ENCODE measurements around the gene RRP9. TPM values are rescaled to one million over a fixed set of nuclear protein-coding genes. Genes with fewer than 3 reads are reported as not detected.

The RRP9 gene
- total and polyA plus RNA-seq, 10 of the 15 experiments (the other 5 are each of a cell fraction or from before 2014, with no cell fraction given): 4.7 to 91.5 (median 41.7) TPM

GRCh38 chr3:51967384-51968169 lies 25.9 kb upstream of the RRP9 start, which contains the start of gene PCBP4:
TSS of gene PCBP4 (minus strand) at chr3:51967454. CDS start at chr3:51961240, 6,214 bp downstream.
- no peaks in the 10 kb centered on the region for H3K36me3 ChIP-seq (ENCODE audit: control insufficient read depth in 2 of 2, insufficient read depth in 2 of 2, low read length in 1 of 2)
- peak; percentile 68 for ATAC-seq
- BruUV-seq (replicated peaks): no TSS peak
- H3K4me2 ChIP-seq (ENCODE audit: control insufficient read depth, insufficient read depth): peak within 1 kb of the TSS; percentile 85
- peak within 1 kb of the TSS; percentile 42 for H2AFZ ChIP-seq (ENCODE audit: control insufficient read depth, low read depth, low read length)
- H3K27me3 ChIP-seq (replicated peaks in 1 of 2; ENCODE audit: control insufficient read depth in 2 of 2, insufficient read depth in 2 of 2, low read length in 1 of 2): no peaks in the 10 kb centered on the region; a peak in 1 of 4 replicates
- WGBS (ENCODE audit: insufficient coverage, insufficient replicate concordance, low lambda C conversion rate, missing lambda C conversion rate): under 1% methylated on average over 21 of the region's 90 CpGs
- in situ Hi-C loops (cut with MboI) (no loop called here), intact Hi-C loops (cut with micrococcal nuclease; ENCODE audit: unreplicated experiment) (no loop called here)
- H3K9ac ChIP-seq (ENCODE audit: control insufficient read depth, insufficient read depth, low read length): peak within 1 kb of the TSS; percentile 61; the same call in 1 of the 2 replicates
- no peaks in the 10 kb centered on the region for H4K20me1 ChIP-seq (ENCODE audit: control insufficient read depth, insufficient read depth)
- H3K9me3 ChIP-seq (replicated peaks; ENCODE audit: control insufficient read depth, insufficient read depth, low read length): no peaks in the 10 kb centered on the region
- H3K4me1 ChIP-seq (ENCODE audit: control insufficient read depth, insufficient read depth, low read length): peaks cover 6% of the 10 kb centered on the region; the same call in 1 of the 2 replicates
- ChIA-PET CTCF (interaction anchor here (0.6 to 1.4 kb wide), 3 partner anchors 15 to 26 kb away, joined by 3 to 4 read pairs (median 4); partner anchors contain the start of genes ACY1, PARP3 and RRP9), POLR2A (interaction anchor here (0.7 to 1.0 kb wide), 3 partner anchors 19 to 69 kb away, joined by 3 to 5 read pairs (median 3); no protein-coding TSS in a partner anchor), RAD21 (ENCODE audit: unreplicated experiment) (interaction anchor here (0.9 to 2.1 kb wide), 2 partner anchors 15 to 25 kb away, joined by 4 to 10 read pairs; partner anchors contain the start of genes ACY1 and PARP3), SMC1A (ENCODE audit: uncharacterized antibody, unreplicated experiment) (interaction anchor here (0.6 kb wide), 1 partner anchor 285 kb away, joined by 3 read pairs; no protein-coding TSS in a partner anchor)
- no peak within 1 kb of the TSS for H3K27ac ChIP-seq (ENCODE audit: control insufficient read depth, insufficient read depth)
- no peak for FAIRE-seq
- TF ChIP-seq TAF1 (IDR thresholded peaks at IDR 0.05; ENCODE audit: borderline replicate concordance, low read depth, low read length) (no peak), BACH1 (IDR thresholded peaks at IDR 0.05; ENCODE audit: borderline replicate concordance) (0 out of 2 replicates have a peak, but pooled peaks have one; percentile 22), POLR2A (IDR thresholded peaks at IDR 0.05; ENCODE audit: low read depth, low read length) (peak; percentile 52), CEBPB (IDR thresholded peaks at IDR 0.05; ENCODE audit: borderline replicate concordance in 1 of 2, low read depth in 2 of 2, low read length in 2 of 2) (no peak), REST (IDR thresholded peaks at IDR 0.05; ENCODE audit: low read depth, low read length) (no peak), E4F1 (IDR thresholded peaks at IDR 0.05; ENCODE audit: borderline replicate concordance, partially characterized antibody) (no peak), HDAC6 (IDR thresholded peaks at IDR 0.05; ENCODE audit: unreplicated experiment) (peak; percentile 60)
- TF ChIP-seq, protein P1, sequence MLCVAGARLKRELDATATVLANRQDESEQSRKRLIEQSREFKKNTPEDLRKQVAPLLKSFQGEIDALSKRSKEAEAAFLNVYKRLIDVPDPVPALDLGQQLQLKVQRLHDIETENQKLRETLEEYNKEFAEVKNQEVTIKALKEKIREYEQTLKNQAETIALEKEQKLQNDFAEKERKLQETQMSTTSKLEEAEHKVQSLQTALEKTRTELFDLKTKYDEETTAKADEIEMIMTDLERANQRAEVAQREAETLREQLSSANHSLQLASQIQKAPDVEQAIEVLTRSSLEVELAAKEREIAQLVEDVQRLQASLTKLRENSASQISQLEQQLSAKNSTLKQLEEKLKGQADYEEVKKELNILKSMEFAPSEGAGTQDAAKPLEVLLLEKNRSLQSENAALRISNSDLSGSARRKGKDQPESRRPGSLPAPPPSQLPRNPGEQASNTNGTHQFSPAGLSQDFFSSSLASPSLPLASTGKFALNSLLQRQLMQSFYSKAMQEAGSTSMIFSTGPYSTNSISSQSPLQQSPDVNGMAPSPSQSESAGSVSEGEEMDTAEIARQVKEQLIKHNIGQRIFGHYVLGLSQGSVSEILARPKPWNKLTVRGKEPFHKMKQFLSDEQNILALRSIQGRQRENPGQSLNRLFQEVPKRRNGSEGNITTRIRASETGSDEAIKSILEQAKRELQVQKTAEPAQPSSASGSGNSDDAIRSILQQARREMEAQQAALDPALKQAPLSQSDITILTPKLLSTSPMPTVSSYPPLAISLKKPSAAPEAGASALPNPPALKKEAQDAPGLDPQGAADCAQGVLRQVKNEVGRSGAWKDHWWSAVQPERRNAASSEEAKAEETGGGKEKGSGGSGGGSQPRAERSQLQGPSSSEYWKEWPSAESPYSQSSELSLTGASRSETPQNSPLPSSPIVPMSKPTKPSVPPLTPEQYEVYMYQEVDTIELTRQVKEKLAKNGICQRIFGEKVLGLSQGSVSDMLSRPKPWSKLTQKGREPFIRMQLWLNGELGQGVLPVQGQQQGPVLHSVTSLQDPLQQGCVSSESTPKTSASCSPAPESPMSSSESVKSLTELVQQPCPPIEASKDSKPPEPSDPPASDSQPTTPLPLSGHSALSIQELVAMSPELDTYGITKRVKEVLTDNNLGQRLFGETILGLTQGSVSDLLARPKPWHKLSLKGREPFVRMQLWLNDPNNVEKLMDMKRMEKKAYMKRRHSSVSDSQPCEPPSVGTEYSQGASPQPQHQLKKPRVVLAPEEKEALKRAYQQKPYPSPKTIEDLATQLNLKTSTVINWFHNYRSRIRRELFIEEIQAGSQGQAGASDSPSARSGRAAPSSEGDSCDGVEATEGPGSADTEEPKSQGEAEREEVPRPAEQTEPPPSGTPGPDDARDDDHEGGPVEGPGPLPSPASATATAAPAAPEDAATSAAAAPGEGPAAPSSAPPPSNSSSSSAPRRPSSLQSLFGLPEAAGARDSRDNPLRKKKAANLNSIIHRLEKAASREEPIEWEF (IDR thresholded peaks at IDR 0.05; ENCODE audit: insufficient replicate concordance, low read depth, low read length): no peak
- DNase-seq (ENCODE audit: low read depth, low spot score): no peak
- no peaks in the 10 kb centered on the region for H3K79me2 ChIP-seq (ENCODE audit: control insufficient read depth, insufficient read depth, low read length)
- peak within 1 kb of the TSS; percentile 82 for H3K4me3 ChIP-seq
